ENCODE measurements around the gene IQCF6. TPM values are rescaled to one million over a fixed set of nuclear protein-coding genes. Genes with fewer than 3 reads are reported as not detected.
"Not testable (repeated sequence)": the region's sequence is repeated elsewhere in the genome, so short reads cannot be mapped to it uniquely, and the experiment has no call there.

IQCF6 gene
- polyA plus RNA-seq, 1 donor (not counting 4 experiments of a cell fraction or from before 2014, with no cell fraction given), result not detected

DNA sequence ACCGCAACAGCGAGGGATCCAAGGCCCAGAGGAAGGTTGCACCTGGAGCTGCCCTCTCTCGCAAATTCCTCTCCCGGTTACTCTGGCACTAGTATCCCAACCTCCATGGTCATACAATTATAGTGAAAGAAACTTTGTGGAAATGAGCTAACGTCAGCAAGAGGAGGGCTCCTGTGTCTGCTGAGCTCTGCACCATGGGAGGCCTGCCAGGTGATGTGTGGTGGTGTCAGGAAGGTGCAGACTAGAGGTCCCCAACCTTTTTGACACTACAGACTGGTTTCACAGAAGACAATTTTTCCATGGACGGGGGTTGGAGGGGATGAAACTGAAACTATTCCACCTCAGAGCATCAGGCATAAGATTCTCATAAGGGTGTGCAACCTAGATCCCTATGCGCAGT lies 13.2 kb upstream of the IQCF6 start:
- peaks cover 10% of the 10 kb centered on the region for H3K4me1 ChIP-seq (ENCODE audit: control insufficient read depth, extremely low read depth, insufficient read depth, low read length)
- DNase-seq (ENCODE audit: low read depth, low spot score) (no peak), FAIRE-seq (no peak)
- no peak overlapping the region for H2AFZ ChIP-seq (ENCODE audit: control insufficient read depth, low read length)
- no peaks in the 10 kb centered on the region for H3K9me1 ChIP-seq (ENCODE audit: control insufficient read depth, extremely low read depth, insufficient read depth, low read length)
- H3K9ac ChIP-seq (ENCODE audit: control insufficient read depth, extremely low read depth, insufficient read depth, low read length), result no peak overlapping the region
- H3K79me2 ChIP-seq (ENCODE audit: control insufficient read depth, insufficient read depth, low read length), result no peaks in the 10 kb centered on the region
- TF ChIP-seq, protein P1, sequence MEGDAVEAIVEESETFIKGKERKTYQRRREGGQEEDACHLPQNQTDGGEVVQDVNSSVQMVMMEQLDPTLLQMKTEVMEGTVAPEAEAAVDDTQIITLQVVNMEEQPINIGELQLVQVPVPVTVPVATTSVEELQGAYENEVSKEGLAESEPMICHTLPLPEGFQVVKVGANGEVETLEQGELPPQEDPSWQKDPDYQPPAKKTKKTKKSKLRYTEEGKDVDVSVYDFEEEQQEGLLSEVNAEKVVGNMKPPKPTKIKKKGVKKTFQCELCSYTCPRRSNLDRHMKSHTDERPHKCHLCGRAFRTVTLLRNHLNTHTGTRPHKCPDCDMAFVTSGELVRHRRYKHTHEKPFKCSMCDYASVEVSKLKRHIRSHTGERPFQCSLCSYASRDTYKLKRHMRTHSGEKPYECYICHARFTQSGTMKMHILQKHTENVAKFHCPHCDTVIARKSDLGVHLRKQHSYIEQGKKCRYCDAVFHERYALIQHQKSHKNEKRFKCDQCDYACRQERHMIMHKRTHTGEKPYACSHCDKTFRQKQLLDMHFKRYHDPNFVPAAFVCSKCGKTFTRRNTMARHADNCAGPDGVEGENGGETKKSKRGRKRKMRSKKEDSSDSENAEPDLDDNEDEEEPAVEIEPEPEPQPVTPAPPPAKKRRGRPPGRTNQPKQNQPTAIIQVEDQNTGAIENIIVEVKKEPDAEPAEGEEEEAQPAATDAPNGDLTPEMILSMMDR (optimal IDR thresholded peaks at IDR 0.05 in 1 of 3, IDR thresholded peaks at IDR 0.05 in 1 of 3, conservative IDR thresholded peaks at IDR 0.05 in 1 of 3; ENCODE audit: extremely low read depth in 1 of 3, insufficient read depth in 2 of 3, low read length in 3 of 3), result no peak
- TF ChIP-seq EZH2 (IDR thresholded peaks at IDR 0.05; ENCODE audit: low read length), result no peak
- H3K4me3 ChIP-seq (ENCODE audit: control insufficient read depth in 2 of 3, extremely low read depth in 1 of 3, insufficient read depth in 2 of 3, low read depth in 1 of 3, low read length in 3 of 3), result no peak overlapping the region
- H3K4me2 ChIP-seq (ENCODE audit: control insufficient read depth, extremely low read depth, insufficient read depth, low read depth, low read length), result no peak overlapping the region
- no peaks in the 10 kb centered on the region for H3K36me3 ChIP-seq (ENCODE audit: control insufficient read depth in 2 of 2, extremely low read depth in 1 of 2, insufficient read depth in 2 of 2, low read length in 2 of 2)
- no peaks in the 10 kb centered on the region for H3K27me3 ChIP-seq (ENCODE audit: control insufficient read depth, extremely low read depth, insufficient read depth, low read length)
- dilution Hi-C loops (cut with MboI; ENCODE audit: extremely low pct_ligation_motif_present, low sequenced_read_pairs), result no loop called here
- H3K27ac ChIP-seq (ENCODE audit: control insufficient read depth, insufficient read depth, low read length), result no peak overlapping the region
- no peaks in the 10 kb centered on the region for H4K20me1 ChIP-seq (ENCODE audit: control insufficient read depth, extremely low read depth, insufficient read depth, low read length)
- no peaks in the 10 kb centered on the region for H3K9me3 ChIP-seq (ENCODE audit: control insufficient read depth, low read depth, low read length)

DNA sequence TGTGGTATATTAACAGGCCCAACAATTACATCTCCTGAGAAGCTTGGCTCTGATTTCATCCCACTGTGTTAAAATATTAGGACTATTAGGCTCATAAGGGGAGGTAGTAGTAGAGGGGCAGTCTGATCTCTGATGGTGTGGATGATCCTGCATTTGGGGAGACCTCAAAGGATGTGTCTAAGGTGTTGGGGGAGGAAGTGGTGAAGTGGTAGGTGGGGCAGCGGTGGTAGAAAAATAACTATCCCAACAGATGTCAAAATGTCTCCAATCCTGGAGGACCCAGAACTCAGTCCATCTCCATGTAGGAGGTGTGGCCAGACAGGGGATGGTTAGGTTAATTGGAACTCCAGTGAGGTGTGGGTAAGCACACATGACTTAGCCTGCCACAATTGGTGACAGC lies 10.4 kb upstream of the IQCF6 start:
- dilution Hi-C loops (cut with MboI; ENCODE audit: extremely low pct_ligation_motif_present, low sequenced_read_pairs), result no loop called here
- H3K27me3 ChIP-seq (ENCODE audit: control insufficient read depth, extremely low read depth, insufficient read depth, low read length), result no peaks in the 10 kb centered on the region
- no peaks in the 10 kb centered on the region for H3K79me2 ChIP-seq (ENCODE audit: control insufficient read depth, insufficient read depth, low read length)
- TF ChIP-seq EZH2 (IDR thresholded peaks at IDR 0.05; ENCODE audit: low read length), result no peak
- TF ChIP-seq, protein P1 (optimal IDR thresholded peaks at IDR 0.05 in 1 of 3, IDR thresholded peaks at IDR 0.05 in 1 of 3, conservative IDR thresholded peaks at IDR 0.05 in 1 of 3; ENCODE audit: extremely low read depth in 1 of 3, insufficient read depth in 2 of 3, low read length in 3 of 3), result no peak
- FAIRE-seq (no peak), DNase-seq (ENCODE audit: low read depth, low spot score) (no peak)
- H4K20me1 ChIP-seq (ENCODE audit: control insufficient read depth, extremely low read depth, insufficient read depth, low read length), result no peaks in the 10 kb centered on the region
- H3K4me3 ChIP-seq (ENCODE audit: control insufficient read depth in 2 of 3, extremely low read depth in 1 of 3, insufficient read depth in 2 of 3, low read depth in 1 of 3, low read length in 3 of 3), result no peak overlapping the region
- no peak overlapping the region for H3K4me2 ChIP-seq (ENCODE audit: control insufficient read depth, extremely low read depth, insufficient read depth, low read depth, low read length)
- no peak overlapping the region for H3K27ac ChIP-seq (ENCODE audit: control insufficient read depth, insufficient read depth, low read length)
- no peaks in the 10 kb centered on the region for H3K4me1 ChIP-seq (ENCODE audit: control insufficient read depth, extremely low read depth, insufficient read depth, low read length)
- H3K9ac ChIP-seq (ENCODE audit: control insufficient read depth, extremely low read depth, insufficient read depth, low read length), result no peak overlapping the region
- H2AFZ ChIP-seq (ENCODE audit: control insufficient read depth, low read length), result no peak overlapping the region
- no peaks in the 10 kb centered on the region for H3K9me3 ChIP-seq (ENCODE audit: control insufficient read depth, low read depth, low read length)
- H3K36me3 ChIP-seq (ENCODE audit: control insufficient read depth in 2 of 2, extremely low read depth in 1 of 2, insufficient read depth in 2 of 2, low read length in 2 of 2), result no peaks in the 10 kb centered on the region
- no peaks in the 10 kb centered on the region for H3K9me1 ChIP-seq (ENCODE audit: control insufficient read depth, extremely low read depth, insufficient read depth, low read length)

DNA sequence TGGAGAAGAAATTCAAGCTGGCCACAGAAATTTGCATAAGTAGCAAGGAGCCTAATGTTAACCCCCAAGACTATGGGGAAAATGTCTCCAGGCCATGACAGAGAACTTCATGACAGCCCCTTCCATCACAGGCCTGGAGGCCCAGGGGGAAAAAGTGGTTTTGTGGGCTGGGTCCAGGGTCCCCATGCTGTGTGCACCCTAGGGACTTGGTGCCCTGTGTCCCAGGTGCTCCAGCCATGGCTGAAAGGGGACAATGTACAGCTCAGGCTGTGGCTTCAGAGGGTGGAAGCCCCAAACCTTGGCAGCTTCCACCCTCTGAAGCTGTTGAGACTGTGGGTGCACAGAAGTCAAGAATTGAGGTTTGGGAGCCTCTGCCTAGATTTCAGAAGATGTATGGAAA lies 8.5 kb upstream of the IQCF6 start:
- H3K9me3 ChIP-seq (ENCODE audit: control insufficient read depth, low read depth, low read length); H3K4me1 ChIP-seq (ENCODE audit: control insufficient read depth, extremely low read depth, insufficient read depth, low read length); H3K4me3 ChIP-seq (ENCODE audit: control insufficient read depth in 2 of 3, extremely low read depth in 1 of 3, insufficient read depth in 2 of 3, low read depth in 1 of 3, low read length in 3 of 3); H3K9me1 ChIP-seq (ENCODE audit: control insufficient read depth, extremely low read depth, insufficient read depth, low read length); H3K27me3 ChIP-seq (ENCODE audit: control insufficient read depth, extremely low read depth, insufficient read depth, low read length); H3K36me3 ChIP-seq (ENCODE audit: control insufficient read depth in 2 of 2, extremely low read depth in 1 of 2, insufficient read depth in 2 of 2, low read length in 2 of 2); DNase-seq (ENCODE audit: low read depth, low spot score); H3K9ac ChIP-seq (ENCODE audit: control insufficient read depth, extremely low read depth, insufficient read depth, low read length); H2AFZ ChIP-seq (ENCODE audit: control insufficient read depth, low read length); dilution Hi-C loops (cut with MboI; ENCODE audit: extremely low pct_ligation_motif_present, low sequenced_read_pairs); H3K79me2 ChIP-seq (ENCODE audit: control insufficient read depth, insufficient read depth, low read length); FAIRE-seq; H3K27ac ChIP-seq (ENCODE audit: control insufficient read depth, insufficient read depth, low read length); H3K4me2 ChIP-seq (ENCODE audit: control insufficient read depth, extremely low read depth, insufficient read depth, low read depth, low read length); H4K20me1 ChIP-seq (ENCODE audit: control insufficient read depth, extremely low read depth, insufficient read depth, low read length): not testable (repeated sequence)

All from keratinocyte (primary cell).